SHP77 (cell line): ENCODE measurements around the gene ALLC.
"Not testable (repeated sequence)": the region's sequence is repeated elsewhere in the genome, so short reads cannot be mapped to it uniquely, and the experiment has no call there.

ENCODE experiments used
- DNase-seq, 2 experiments: peaks; one replicate each; lab custom pipeline; 2025; lab: John Stamatoyannopoulos, UW

ALLC gene

GRCh38 chr2:3657881-3658280 lies at the start of gene ALLC:
Gene ALLC (plus strand): TSS chr2:3658200. CDS start chr2:3671158, 12,958 bp downstream.
- no peak for DNase-seq

GRCh38 chr2:3608373-3609278 lies 49.4 kb upstream of the ALLC start:
- DNase-seq = no peak

DNA sequence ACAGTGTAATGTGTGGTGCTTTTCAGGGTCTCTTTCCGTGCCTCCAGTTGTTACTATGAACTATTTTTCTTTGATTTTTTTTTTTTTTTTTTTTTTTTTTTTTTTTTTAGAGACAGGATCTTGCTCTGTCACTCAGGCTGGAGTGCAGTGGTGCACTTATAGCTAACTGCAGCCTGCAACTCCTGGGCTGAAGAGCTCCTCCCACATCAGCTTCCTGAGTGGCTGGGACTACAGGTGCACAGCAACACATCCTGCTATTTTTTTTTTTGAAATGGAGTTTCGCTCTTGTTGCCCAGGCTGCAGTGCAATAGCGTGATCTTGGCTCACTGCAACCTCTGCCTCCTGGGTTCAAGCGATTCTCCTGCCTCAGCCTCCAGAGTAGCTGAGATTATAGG lies 48.7 kb upstream of the ALLC start:
- DNase-seq = not testable (repeated sequence)

- DNase-seq = peak in 1 of 2 experiments; percentile 30
Measured at GRCh38 chr2:3610415-3610814, 47.6 kb upstream of the ALLC start.

DNA sequence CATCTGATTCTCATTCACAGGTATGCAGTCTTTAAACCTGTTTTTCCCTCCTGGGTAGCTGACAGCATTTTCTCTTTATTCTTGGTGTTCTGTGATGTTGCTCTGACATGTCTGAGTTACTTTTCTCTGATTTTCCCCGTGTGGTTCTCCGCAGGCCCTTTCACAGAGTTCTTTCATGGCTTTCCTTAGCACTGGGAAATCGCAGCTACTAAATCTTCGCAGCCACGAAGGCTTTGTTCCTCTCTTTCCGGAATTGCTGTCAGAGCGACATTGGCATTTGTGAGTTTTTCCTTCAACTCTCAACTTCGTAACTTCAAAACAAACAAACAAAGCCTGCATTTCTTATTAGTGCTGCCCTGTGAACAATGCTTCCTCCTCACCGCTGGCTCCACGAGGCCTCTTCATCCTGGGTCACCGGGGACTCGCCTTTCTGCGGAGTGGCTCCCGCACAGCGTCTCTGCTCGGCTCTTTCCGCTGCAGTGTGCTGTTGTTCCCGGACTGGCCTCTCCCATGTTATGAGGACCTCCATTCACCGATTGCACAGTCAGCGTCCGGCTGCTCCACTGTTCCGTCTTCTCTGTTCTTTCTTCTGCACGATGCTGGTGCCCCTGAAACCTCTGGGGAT lies 47.0 kb upstream of the ALLC start:
- no peak for DNase-seq

- no peak for DNase-seq
Measured at GRCh38 chr2:3611589-3611988, 46.4 kb upstream of the ALLC start.

- no peak for DNase-seq
Measured at GRCh38 chr2:3612639-3613523, 45.1 kb upstream of the ALLC start.

DNA sequence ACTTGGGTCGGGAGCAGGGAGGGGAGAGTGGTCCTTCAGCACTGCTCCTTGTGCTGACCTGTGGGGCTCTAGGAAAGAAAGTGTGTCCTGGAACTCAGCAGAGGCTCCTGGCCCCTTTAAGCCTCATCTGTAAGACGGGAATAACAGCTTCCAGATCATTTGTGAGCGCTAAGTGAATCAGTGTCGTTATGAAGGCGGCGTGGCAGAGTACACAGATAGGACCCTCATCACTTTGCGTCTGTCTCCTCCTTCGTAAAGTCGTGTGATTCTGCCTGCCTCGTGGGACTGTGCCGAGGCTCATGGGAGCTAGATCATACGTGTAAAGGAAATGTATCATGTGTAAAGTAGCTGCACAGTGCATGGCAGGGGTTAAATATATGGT lies 44.5 kb upstream of the ALLC start:
- no peak for DNase-seq

GRCh38 chr2:3614743-3615142 lies 43.3 kb upstream of the ALLC start:
- not testable (repeated sequence) for DNase-seq

- DNase-seq = not testable (repeated sequence)
Measured at GRCh38 chr2:3615541-3616200, 42.3 kb upstream of the ALLC start.

GRCh38 chr2:3616435-3617197 lies 41.4 kb upstream of the ALLC start:
- DNase-seq = not testable (repeated sequence)

- DNase-seq = no peak
Measured at GRCh38 chr2:3617198-3617890, 40.7 kb upstream of the ALLC start.

DNA sequence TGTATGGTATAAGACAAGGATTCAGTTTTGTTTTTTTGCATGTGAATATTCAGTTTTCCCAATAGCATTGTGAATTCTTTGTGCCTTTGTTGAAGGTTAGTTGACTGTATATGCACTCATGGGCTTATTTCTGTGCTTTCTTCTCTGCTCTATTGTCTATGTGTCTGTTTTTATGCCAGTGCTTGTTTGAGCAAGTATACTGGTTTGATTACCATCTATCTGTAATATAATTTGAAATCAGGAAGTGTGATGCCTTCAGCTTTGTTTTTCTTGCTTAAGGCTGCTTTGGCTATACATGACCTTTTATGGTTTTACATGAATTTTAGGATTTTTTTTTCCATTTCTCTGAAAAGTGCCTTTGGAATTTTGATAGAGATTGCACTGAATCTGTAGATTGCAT lies 39.6 kb upstream of the ALLC start:
- no peak for DNase-seq

- no peak for DNase-seq
Measured at GRCh38 chr2:3619033-3619432, 39.0 kb upstream of the ALLC start.

DNA sequence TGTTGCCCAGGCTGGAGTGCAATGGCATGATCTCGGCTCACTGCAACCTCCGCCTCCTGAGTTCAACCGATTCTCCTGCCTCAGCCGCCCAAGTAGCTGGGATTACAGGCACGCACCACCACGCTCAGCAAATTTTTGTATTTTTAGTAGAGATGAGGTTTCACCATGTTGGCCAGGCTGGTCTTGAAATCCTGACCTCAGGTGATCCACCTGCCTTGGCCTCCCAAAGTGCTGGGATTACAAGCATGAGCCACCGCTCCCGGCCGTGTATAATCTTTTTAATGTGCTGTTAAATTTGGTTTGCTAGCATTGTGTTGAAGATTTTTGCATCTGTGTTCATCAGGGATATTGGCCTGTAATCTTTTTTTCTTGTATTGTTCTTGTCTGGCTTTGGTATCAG lies 38.3 kb upstream of the ALLC start:
- DNase-seq = not testable (repeated sequence)

- no peak for DNase-seq
Measured at GRCh38 chr2:3620834-3621233, 37.2 kb upstream of the ALLC start.

DNA sequence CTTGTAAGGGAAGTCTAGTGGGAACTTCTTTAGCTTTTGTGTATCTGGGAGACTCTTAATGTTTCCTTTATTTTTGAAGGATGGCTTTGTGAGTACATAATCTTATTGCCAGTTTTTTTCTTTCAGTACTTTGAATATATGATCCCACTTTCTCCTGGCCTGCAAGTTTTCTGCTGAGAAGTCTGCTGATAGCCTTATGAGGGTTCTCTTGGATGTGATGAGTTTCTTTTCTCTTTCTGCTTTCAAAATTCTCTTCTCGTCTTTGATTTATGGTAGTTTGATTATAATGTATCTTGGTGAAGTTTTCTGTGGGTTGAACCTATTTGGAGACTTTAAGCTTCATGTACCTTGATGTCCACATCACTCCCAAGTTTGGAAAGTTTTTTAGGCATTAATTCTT lies 35.0 kb upstream of the ALLC start:
- DNase-seq = no peak

DNA sequence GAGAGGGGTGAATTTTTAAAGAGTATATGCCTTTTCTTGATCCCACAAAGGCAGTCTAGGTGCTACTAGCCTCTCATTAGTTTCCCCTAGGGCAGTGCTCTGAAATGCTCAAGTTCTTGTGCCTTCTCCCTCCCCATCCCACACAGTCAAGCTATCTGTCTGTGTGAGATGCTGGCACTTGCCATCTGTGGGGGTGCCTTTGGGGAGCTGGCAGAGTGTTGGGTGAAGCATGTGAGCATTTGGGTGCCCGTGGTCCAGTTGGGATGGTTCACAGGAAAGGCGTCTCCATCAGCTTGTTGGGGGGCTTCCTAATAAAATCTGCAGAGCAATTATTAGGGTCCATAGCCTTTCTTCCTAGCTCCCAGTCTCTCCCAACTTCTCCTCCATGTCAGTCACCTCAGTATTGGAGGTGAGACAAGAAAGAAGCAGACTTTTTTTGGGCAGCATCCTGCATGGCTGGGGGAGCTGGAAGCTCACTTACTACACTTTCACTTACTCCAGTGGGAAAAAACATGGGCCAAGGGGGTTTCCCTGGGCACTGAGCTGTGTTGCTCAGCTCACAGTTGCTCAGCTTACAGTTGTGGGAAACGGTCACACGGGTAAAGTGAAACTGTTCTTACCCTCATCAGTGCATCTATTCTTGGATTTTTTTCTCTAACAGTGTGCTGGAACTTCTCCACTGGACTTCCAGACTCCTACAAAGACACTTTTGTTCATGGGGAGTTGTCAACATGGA lies 33.8 kb upstream of the ALLC start:
- DNase-seq = no peak

DNA sequence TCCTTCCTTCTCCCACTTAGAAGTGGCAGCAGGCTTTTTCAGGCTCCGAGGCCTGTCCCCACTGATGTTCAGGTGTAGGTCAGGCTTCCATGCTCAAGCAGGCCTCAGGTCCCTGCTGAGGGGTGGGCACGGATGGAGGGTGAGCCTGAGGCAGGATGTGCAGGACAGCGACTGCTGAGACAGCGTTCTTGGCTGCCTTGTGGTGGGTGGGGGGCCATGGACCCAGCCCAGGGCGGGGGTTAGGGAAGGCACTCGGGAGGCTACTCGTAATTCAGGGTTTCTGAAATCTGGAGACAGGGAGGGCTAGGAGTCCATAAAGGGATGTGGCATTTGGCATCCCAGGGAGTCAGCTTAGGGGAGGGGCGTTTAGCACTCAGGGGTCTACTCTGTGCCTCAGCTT lies 32.8 kb upstream of the ALLC start:
- no peak for DNase-seq
